Mucosa of descending colon (tissue), 3 donors: Measurements from ENCODE around the gene GADD45A. TPM values are rescaled to one million over a fixed set of nuclear protein-coding genes. Genes with fewer than 3 reads are reported as not detected.

Experiments used
- ATAC-seq: fragments of 200-7000 bp; cut with Tn5 transposase; one replicate; pipeline ENCODE4 v1.9.1; 2020; ENCODE audit warnings: mild to moderate bottlenecking, moderate library complexity
- DNase-seq, 3 donors: peaks; one replicate each; pipeline ENCODE4 v3.0.0-alpha.2; 2020
- H3K36me3 ChIP-seq: fragments of 200-600 bp; one replicate; pipeline ENCODE4 v1.8.0; 2021; ENCODE audit warnings: low read depth, mild to moderate bottlenecking
- H3K4me1 ChIP-seq: fragments of 200-600 bp; one replicate; pipeline ENCODE4 v1.8.0; 2021; ENCODE audit warnings: low read depth, mild to moderate bottlenecking
- H3K4me3 ChIP-seq: fragments of 200-600 bp; one replicate; pipeline ENCODE4 v1.8.0; 2021; ENCODE audit warnings: mild to moderate bottlenecking
- H3K9me3 ChIP-seq: fragments of 200-600 bp; one replicate; pipeline ENCODE4 v1.8.0; 2021; ENCODE audit warnings: mild to moderate bottlenecking
- intact Hi-C, 2 donors: fragments of 100-400 bp; cut with DNase I in 1 of 2; cut with micrococcal nuclease in 1 of 2; formaldehyde crosslinking; loops; one replicate each; pipeline versions ENCODE4 v1.11.0 to v1.11.1; 2022; cut with DNase I, micrococcal nuclease
- total RNA-seq, 3 donors: library from RNA; stranded (reverse); fragmentation: NEBNext Ultra II Directional in 2 of 3; extraction: Animal tissue kit (Norgen Biotek cat#: 25700) in 2 of 3; gene quantifications; one replicate each; pipeline versions ENCODE4 v1.2.1 to v1.2.4, GENCODE V29; 2021 to 2023
- TF ChIP-seq, protein P1 (sequence below): fragments of 200-600 bp; IDR thresholded peaks from one replicate; pipeline ENCODE4 v1.8.0; 2022; ENCODE audit warnings: antibody characterized with exemption, mild to moderate bottlenecking
- donor health status: DM: no; HTN: no; CAD: no; lungs with moderate emphysema.
- donor health status: DM: no; HTN: no; CAD: no.
- donor health status: DM: no; HTN: yes; CAD: no.

Gene GADD45A
- total RNA-seq, 3 donors from 2014 or later = 19.5 to 40.3 (median 27.1) TPM

DNA sequence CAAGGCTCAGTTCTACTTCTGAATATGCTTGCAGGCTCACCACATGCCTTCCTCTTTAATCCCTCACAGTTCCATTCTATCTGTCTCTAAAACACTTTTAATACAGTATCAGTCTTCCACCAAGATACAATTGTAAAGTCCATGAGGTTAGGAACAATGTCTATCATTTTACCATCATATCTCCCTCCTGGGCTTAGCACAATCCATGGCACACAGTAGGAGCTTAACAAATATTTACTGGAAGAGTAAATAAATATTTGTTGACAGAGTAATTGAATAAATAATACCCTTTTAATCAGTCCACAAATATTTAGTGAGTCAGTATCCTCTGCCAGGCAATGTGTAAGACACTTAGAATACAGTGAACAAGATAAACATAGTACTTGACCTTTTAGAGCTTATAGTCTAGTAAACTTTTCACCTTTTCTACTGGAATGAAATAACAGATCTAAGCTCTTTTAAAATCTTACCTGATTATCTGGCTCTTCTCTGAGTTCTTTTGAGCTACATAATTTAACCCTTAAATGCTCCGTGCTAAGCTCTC is 12.7 kb upstream of the GADD45A start:
- intact Hi-C loops = no loop called here
- ATAC-seq = no peak

DNA sequence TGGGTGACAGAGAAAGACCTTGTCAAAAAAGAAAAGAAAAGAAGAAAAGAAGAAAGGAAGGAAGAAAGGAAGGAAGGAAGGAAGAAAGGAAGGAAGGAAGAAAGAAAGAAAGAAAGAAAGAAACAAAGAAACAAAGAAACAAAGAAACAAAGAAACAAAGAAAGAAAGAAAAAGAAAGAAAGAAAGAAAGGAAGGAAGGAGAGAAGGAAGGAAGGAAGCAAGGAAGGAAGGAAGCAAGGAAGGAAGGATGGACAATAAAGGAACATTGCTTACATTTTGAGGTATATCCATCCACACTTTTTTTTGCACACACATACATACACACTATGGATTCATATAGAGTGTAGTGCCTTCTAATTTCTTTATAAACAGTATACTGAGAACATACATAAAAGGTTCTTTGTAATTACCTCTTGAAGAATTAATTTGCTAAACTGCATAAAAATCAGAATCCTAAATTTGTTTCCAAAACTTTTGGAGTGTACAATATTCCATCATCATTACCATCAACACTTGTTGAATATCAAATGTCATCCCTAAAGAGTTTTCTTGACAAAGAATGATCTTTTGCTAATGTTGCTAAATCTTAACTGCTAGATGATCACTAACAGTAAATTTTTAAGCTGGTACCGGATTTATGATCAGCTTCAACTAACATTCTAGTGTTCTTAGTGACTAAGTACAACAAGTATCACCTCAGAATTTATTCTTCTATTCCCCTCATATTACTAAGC is 11.4 kb upstream of the GADD45A start:
- no peaks in the 10 kb centered on the region for H3K36me3 ChIP-seq

More for the DNA sequence above, 12.7 kb upstream of the GADD45A start:
- Histone ChIP-seq H3K4me3 (no peak overlapping the region), H3K9me3 (no peaks in the 10 kb centered on the region), H3K4me1 (no peaks in the 10 kb centered on the region), H3K36me3 (no peaks in the 10 kb centered on the region)
- TF ChIP-seq, protein P1, sequence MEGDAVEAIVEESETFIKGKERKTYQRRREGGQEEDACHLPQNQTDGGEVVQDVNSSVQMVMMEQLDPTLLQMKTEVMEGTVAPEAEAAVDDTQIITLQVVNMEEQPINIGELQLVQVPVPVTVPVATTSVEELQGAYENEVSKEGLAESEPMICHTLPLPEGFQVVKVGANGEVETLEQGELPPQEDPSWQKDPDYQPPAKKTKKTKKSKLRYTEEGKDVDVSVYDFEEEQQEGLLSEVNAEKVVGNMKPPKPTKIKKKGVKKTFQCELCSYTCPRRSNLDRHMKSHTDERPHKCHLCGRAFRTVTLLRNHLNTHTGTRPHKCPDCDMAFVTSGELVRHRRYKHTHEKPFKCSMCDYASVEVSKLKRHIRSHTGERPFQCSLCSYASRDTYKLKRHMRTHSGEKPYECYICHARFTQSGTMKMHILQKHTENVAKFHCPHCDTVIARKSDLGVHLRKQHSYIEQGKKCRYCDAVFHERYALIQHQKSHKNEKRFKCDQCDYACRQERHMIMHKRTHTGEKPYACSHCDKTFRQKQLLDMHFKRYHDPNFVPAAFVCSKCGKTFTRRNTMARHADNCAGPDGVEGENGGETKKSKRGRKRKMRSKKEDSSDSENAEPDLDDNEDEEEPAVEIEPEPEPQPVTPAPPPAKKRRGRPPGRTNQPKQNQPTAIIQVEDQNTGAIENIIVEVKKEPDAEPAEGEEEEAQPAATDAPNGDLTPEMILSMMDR = no peak
- no peak for DNase-seq

DNA sequence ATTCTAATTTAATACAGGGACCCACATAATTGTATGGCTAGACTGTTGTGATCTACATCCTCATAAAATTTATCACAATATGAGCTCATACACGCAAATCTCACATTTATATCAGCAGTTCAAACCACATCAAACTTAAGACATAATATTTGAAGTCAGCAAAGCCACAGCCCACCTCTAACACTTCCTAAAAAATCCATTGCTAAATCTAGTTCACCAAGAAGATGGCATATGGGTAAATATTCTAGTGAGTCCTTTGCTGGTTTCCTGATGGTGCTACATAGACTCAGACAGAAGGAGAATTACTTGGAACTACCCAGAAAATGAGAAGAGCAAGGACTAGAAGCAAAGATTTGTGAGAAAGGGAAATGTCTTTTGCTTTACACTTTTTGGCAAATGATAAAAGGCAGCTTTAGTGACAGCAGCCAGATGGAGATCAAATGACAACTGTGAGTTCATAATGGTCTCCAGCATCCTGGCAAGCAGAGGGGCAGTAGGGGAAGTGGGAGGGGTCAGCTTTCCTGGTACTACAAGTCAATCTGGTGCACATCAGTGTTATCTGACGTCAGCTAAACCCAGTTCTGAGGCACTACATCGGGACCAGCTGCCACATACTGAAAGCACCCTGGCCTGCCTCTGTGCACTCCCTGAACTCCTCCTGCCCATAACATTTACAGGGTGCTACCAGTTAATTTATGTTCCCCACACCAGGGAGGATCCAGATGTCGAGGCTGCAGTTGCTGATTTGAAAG is 10.6 kb upstream of the GADD45A start:
- Histone ChIP-seq H3K4me1 (no peaks in the 10 kb centered on the region), H3K4me3 (no peak overlapping the region), H3K36me3 (no peaks in the 10 kb centered on the region), H3K9me3 (no peaks in the 10 kb centered on the region)
- peak; percentile 70 for ATAC-seq
- DNase-seq = peak in 1 of 3 donors; percentile 31
- intact Hi-C loops = no loop called here
- TF ChIP-seq, protein P1 = no peak

More for the DNA sequence above, 11.4 kb upstream of the GADD45A start:
- ATAC-seq (no peak), DNase-seq (no peak)
- no peaks in the 10 kb centered on the region for H3K9me3 ChIP-seq
- TF ChIP-seq, protein P1 = no peak
- H3K4me1 ChIP-seq = no peaks in the 10 kb centered on the region
- no peak overlapping the region for H3K4me3 ChIP-seq
- intact Hi-C loops = no loop called here

DNA sequence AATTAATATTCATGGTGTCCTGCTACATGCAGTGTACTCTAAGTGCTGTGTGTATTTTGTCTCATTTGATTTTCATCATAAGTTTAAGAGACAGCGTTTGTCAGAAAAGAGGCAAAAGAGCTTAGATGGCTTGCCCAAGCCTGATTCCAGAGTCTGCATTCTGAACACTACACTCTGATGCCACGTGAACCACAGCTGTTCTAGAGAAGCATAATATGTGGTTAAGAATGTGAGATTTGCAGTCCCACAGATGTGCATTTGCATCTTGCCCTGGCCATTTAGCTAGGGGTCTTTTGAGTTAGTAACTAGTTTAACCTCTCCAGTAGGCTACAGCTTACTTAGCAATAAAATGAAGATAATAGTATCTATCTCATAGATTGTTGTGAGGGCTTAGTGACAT is 9.2 kb upstream of the GADD45A start:
- H3K9me3 ChIP-seq = no peaks in the 10 kb centered on the region
- ATAC-seq (no peak), DNase-seq (no peak)
- H3K4me1 ChIP-seq = no peaks in the 10 kb centered on the region
- intact Hi-C loops = no loop called here
- TF ChIP-seq, protein P1 = no peak
- no peak overlapping the region for H3K4me3 ChIP-seq
- H3K36me3 ChIP-seq = no peaks in the 10 kb centered on the region

DNA sequence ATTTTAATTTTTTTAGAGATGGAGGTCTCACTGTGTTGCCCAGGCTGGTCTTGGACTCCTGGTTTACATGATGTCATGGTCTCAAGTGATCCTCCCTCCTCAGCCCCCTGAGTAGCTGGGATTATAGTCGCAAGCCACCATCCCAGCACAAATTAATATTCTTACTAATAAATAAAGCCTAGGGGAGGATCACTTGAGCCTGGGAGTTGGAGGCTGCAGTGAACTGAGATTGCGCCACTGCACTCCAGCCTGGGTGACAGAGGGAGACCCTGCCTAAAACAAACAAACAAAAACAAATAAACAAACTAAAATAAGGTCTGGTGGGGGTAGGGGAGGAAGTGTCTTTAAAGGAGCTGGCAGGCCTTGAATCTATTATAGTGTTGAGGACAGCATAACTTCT is 8.7 kb upstream of the GADD45A start:
- H3K36me3 ChIP-seq = no peaks in the 10 kb centered on the region
- no peaks in the 10 kb centered on the region for H3K4me1 ChIP-seq
- no peak for ATAC-seq

More for the DNA sequence above, 8.7 kb upstream of the GADD45A start:
- DNase-seq = no peak
- TF ChIP-seq, protein P1 = no peak
- no peak overlapping the region for H3K4me3 ChIP-seq
- intact Hi-C loops = no loop called here
- no peaks in the 10 kb centered on the region for H3K9me3 ChIP-seq
